Dendritic cell treated with granulocyte-macrophage colony-stimulating factor and Interleukin-4, amounts not matched to agents 40 ng/mL and 50 ng/mL, for 4 days (primary cell): Measurements from ENCODE around the gene IDS.
"Not testable (repeated sequence)": the region's sequence is repeated elsewhere in the genome, so short reads cannot be mapped to it uniquely, and the experiment has no call there.

Experiments used
- H3K27ac Mint-ChIP-seq: one replicate; pipeline ENCODE4 v1.8.0; 2022; ENCODE audit warnings: mild to moderate bottlenecking, mixed read lengths
- H3K27me3 Mint-ChIP-seq: one replicate; pipeline ENCODE4 v1.8.0; 2022; ENCODE audit warnings: mild to moderate bottlenecking, mixed read lengths
- H3K36me3 Mint-ChIP-seq: one replicate; pipeline ENCODE4 v1.8.0; 2022; ENCODE audit warnings: low read depth, mixed read lengths
- H3K4me1 Mint-ChIP-seq: one replicate; pipeline ENCODE4 v1.8.0; 2022; ENCODE audit warnings: low read depth, mixed read lengths
- H3K4me3 Mint-ChIP-seq: one replicate; pipeline ENCODE4 v1.8.0; 2022; ENCODE audit warnings: mild to moderate bottlenecking, moderate library complexity, mixed read lengths
- H3K9me3 Mint-ChIP-seq: one replicate; pipeline ENCODE4 v1.8.0; 2022; ENCODE audit warnings: mixed read lengths
- intact Hi-C: fragments of 100-400 bp; cut with micrococcal nuclease; formaldehyde crosslinking; loops from one replicate; pipeline ENCODE4 v1.15.0; 2022

The IDS gene

DNA sequence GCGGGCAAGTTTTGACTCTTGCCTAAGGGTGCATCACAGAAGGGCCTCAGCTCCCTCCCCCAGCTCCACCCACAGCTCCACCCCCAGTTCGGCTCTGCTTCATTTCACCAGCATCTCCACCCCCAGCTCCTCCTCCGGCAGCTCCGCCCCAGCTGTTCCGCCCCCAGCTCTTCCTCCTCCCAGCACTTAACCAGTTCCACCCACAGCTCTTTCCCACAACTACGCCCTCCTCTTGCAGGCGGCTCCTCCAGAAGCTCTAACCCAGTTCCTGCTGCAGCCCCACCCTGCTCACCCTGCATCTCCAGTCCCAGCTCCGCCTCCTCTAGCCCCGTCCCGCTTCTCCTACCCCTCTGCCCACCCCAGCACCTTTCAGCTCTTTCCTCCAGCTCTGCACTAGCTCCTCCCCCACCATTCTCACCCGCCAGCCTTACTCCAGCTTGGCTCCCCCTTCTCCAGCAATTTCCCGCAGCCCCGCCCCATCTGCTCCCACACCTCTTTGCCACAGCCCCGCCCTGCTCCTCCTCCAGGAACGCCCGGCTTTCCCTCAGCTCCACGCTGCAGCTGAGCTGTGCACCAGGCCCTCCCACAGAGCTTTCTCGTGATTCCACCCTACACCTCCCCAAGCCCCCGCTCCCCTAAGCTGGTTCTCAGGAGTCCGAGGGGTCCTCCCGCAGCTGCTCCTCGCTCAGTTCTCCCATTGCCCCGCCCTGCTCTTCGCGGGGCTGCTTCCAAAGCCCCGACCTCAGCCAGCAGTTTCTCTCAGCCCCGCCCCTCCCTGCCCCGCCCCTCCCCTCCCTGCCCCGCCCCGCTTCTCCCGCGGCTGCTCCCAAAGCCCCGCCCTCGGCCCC is 34.4 kb upstream of the IDS start:
- Mint-ChIP-seq H3K4me3 (peak overlapping the region; percentile 89), H3K36me3 (peaks cover 43% of the 10 kb centered on the region), H3K4me1 (peaks cover 38% of the 10 kb centered on the region), H3K27me3 (no peaks in the 10 kb centered on the region), H3K27ac (peak overlapping the region; percentile 100), H3K9me3 (no peaks in the 10 kb centered on the region)
- intact Hi-C loops: loop anchor here (2.0 kb wide), 1 partner anchor 35 kb away; the partner anchor contains the start of gene IDS

DNA sequence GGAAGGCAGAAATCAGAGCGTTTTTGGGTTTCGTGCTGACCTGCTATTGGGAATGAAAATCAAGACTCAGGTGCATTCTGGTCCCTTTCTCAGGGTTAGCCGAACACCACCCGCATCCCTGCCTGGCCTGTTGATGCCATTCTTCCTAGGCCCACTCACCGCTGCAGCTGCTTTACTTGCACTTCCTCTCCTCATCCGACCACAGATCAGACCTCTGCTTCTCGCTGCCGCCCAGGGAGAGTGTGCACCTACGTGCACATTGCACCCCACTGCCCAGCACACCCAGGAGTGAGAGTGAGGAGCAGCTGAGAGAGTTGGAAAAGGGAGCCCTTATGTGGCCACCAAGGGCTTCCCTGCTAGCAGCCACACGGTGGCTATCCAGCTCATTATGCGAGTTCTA is 32.4 kb upstream of the IDS start:
- peaks cover 41% of the 10 kb centered on the region for H3K4me1 Mint-ChIP-seq
- H3K27me3 Mint-ChIP-seq, H3K4me3 Mint-ChIP-seq, H3K9me3 Mint-ChIP-seq, intact Hi-C loops: not testable (repeated sequence)
- peaks cover 46% of the 10 kb centered on the region for H3K36me3 Mint-ChIP-seq
- H3K27ac Mint-ChIP-seq: peak overlapping the region; percentile 64

DNA sequence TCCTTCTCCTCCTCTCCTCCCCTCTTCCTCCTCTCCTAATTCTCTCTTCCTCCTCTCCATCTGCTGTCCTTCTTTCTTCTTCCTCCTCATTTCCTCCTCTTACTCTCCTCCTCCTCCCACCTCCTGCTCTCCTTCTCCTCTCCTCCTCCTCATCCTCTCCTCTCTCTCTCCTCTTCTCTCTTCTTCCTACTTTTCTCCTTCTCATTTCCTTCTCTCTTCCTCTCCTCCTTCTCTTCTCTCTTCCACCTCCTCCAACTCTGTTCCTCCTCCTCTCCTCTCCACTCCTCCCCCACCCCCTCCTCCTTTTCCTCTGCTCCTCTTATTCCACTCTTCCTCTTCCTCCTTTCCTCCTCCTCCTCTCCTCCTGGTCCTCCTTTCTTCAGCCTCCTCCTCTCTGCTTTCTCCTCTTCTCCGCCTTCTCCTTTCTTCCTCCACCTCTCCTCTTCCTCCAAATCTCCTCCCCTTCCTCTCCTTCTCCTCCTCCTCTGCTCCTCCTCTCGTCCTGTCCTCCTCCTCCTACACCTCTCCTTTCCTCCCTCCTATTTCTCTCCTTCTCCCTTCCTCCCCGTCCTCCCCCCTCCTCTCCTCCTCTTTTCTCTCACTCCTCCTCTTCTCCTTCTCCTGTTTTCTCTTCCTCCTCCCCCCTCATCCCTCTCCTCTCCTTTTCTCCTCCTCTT is 30.0 kb upstream of the IDS start:
- H3K9me3 Mint-ChIP-seq, intact Hi-C loops, H3K27me3 Mint-ChIP-seq: not testable (repeated sequence)
- Mint-ChIP-seq H3K36me3 (peaks cover 40% of the 10 kb centered on the region), H3K4me1 (peaks cover 60% of the 10 kb centered on the region), H3K4me3 (peak overlapping the region; percentile 53), H3K27ac (peak overlapping the region; percentile 82)

DNA sequence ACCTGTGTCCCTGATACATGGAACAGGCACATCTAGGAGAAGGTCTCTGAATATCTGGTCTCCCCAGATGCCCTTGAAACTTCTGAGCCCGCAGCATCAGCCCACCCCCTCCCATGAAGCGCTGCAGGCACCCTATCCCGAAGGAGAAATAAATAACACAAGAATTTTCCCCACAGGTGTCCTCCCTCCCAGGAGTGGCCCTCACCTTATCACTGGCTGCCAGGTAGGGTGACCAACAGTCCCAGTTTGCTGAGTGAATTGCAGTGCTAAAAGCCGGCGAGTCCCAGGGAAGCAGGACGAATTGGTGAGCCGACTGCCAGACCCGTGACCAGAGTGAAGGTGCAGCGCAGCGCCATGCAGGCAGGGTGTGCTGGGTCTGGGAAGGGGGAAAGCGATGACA is 28.9 kb upstream of the IDS start:
- H3K27me3 Mint-ChIP-seq, H3K27ac Mint-ChIP-seq, H3K9me3 Mint-ChIP-seq, intact Hi-C loops, H3K4me3 Mint-ChIP-seq: not testable (repeated sequence)
- Mint-ChIP-seq H3K4me1 (peaks cover 55% of the 10 kb centered on the region), H3K36me3 (peaks cover 41% of the 10 kb centered on the region)

DNA sequence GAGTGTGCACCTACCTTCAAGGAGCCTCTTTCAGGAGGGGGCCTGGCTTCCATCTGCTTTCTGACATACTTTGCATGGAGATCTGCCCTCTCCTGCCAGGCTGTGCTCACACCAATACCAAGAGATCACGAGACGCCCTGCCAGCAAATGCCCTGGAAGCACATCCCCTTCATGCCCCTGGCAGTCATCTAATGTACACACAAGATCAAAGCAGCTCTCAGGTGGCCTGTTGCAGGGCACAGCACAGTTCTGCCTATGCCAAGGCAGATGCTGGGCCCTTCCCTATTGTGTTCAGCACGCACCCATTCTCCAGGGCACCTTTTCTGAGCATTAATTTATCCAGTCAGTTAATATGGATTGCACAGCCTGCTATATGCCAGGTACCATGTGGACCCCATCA is 27.8 kb upstream of the IDS start:
- H3K27me3 Mint-ChIP-seq, H3K4me3 Mint-ChIP-seq, H3K9me3 Mint-ChIP-seq, intact Hi-C loops: not testable (repeated sequence)
- Mint-ChIP-seq H3K4me1 (peaks cover 56% of the 10 kb centered on the region), H3K27ac (peak overlapping the region; percentile 83), H3K36me3 (peaks cover 45% of the 10 kb centered on the region)

DNA sequence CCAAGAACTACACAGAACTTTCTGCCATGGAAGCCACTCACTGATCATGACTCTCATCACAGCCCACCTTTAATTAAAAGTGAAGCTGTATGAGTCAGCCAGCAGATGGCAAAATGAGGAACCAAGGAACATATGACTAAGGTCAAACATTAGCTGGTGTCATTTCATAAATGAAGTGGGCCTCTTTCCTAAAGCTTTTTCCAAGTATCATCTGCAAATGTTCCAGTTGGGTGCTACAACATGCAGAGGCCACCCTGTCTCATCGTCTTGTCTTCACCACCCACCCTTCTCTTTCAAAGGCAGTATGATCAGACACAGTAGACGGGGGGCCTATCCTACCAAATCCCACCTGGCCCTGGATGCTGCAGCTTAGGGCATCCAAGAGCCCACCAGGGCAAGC is 26.5 kb upstream of the IDS start:
- intact Hi-C loops: no loop called here
- peaks cover 52% of the 10 kb centered on the region for H3K4me1 Mint-ChIP-seq

DNA sequence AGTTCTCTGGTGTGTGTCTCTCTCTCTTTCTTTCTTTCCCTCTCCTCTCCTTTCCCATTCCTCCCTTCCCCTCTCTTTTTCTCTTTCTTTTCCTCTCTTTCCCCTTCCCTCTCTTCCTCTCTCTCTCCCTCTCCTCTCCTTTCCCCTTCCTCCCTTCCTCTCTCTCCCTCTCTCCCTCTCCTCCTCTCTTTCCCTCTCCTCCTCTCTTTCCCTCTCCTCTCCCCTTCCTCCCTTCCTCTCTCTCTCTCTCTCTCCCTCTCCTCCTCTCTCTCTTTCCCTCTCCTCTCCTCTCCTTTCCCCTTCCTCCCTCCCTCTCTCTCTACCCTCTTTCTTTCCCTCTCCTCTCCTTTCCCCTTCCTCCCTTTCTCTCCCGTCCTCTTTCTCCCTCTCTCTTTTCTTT is 23.3 kb upstream of the IDS start:
- Mint-ChIP-seq H3K9me3 (no peaks in the 10 kb centered on the region), H3K4me1 (peaks cover 35% of the 10 kb centered on the region), H3K27me3 (no peaks in the 10 kb centered on the region), H3K27ac (peak overlapping the region; percentile 78), H3K36me3 (peaks cover 26% of the 10 kb centered on the region), H3K4me3 (no peak overlapping the region)
- intact Hi-C loops: no loop called here

More for the DNA sequence above, 26.5 kb upstream of the IDS start:
- H3K27ac Mint-ChIP-seq: peak overlapping the region; percentile 83
- H3K27me3 Mint-ChIP-seq: no peaks in the 10 kb centered on the region
- H3K36me3 Mint-ChIP-seq: peaks cover 45% of the 10 kb centered on the region
- no peaks in the 10 kb centered on the region for H3K9me3 Mint-ChIP-seq
- H3K4me3 Mint-ChIP-seq: no peak overlapping the region

DNA sequence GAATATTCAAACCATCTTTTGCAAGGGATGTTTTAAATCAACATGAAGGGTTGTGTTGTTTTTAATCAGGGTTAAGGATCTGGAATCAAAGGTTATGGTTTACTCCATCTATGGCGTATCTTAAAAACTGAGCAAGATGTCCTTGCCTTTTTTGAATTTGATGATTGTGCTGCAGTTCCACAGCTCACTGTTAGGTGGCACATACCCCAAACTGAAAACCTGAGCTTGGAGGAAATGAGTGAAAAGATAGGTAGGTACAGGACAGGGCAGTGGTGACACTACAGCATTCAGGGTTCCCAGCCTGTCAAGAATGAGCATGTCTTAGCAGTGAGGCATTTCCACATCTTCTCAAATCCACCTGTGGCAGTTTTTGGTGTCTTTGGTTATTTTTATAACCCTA is 22.6 kb upstream of the IDS start:
- Mint-ChIP-seq H3K4me1 (peaks cover 35% of the 10 kb centered on the region), H3K36me3 (peaks cover 24% of the 10 kb centered on the region), H3K9me3 (no peaks in the 10 kb centered on the region), H3K27ac (no peak overlapping the region), H3K27me3 (no peaks in the 10 kb centered on the region), H3K4me3 (no peak overlapping the region)
- intact Hi-C loops: no loop called here

DNA sequence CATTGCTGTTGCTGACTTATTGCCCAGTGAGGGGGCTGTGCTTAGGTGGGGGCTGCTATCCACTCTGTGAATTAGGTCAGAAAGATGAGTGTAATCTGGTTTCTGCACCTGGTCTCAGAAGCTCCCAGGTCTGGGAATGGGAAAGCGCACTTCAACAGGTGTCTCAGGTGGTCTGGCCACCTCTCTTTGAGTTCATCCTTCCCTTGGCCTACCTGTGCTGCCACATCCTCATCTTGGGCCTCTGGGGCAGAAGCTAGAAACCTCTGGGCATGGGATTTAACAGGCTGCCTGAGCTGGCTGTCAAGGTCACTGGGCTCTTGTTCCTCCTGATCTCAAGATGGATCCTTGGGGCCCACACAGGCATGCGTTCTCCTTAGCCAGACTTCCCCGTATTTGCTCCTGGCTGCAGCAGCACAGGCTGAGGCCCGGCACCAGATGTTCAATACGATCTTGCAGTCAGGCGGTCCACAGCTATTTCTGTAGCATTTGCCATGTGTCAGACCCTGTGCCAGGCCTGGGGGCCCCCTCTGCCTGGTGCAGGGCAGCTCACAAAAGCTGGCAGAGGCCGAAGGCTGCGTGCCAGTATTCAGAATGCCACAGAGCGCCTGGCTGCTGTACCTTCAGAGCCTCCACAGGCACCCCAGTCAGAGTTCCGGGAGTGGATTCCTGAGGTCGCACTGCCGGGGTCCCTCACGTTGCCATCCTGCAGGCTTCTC is 21.4 kb upstream of the IDS start:
- H3K4me3 Mint-ChIP-seq, intact Hi-C loops, H3K27me3 Mint-ChIP-seq, H3K9me3 Mint-ChIP-seq: not testable (repeated sequence)
- H3K27ac Mint-ChIP-seq: peak overlapping the region; percentile 78
- H3K4me1 Mint-ChIP-seq: peaks cover 32% of the 10 kb centered on the region
- peaks cover 13% of the 10 kb centered on the region for H3K36me3 Mint-ChIP-seq

DNA sequence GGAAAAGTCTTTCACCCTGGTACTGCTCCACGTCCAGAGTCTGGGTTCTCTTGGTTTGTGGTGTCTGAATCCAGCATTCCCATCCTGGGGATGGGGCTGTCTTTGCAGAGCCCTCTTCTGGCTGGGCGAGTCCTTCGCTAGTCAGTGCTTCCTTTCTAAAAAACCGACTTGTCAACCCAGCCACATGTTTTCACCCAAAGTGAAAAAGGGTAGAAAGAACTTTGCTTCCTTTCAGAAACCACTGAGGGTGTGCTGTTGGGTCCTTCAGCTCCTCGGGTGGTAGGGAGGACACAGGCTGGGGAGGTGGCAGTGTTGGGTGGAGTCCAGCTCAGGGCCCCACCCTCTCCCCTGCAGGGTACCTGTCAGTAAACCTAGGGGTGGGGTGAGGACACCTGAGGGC is 20.8 kb upstream of the IDS start:
- Mint-ChIP-seq H3K4me1 (peaks cover 31% of the 10 kb centered on the region), H3K36me3 (peaks cover 13% of the 10 kb centered on the region), H3K27ac (peak overlapping the region; percentile 78)
- H3K9me3 Mint-ChIP-seq, intact Hi-C loops, H3K4me3 Mint-ChIP-seq, H3K27me3 Mint-ChIP-seq: not testable (repeated sequence)

DNA sequence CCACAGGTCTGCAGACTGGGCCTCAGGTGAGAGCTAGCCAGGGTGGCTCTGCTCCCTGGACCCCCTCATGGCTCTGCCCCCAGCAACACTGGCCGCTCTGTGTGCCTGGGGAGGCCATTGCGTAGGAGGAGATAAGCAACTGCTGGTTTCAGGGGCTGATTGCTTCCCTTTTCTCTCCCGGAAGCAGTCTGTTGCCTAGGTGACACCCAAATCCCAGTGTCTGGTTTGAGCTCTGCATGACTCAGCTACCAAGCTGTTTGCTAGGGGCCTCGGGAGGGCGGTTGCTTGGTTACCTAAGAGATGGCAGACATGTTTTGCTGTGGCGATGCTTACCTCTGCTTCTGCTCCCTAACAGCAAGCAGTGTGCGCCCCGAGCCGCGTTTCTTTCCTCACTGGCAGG is 20.3 kb upstream of the IDS start:
- H3K27me3 Mint-ChIP-seq, H3K9me3 Mint-ChIP-seq, intact Hi-C loops, H3K4me3 Mint-ChIP-seq: not testable (repeated sequence)
- peaks cover 32% of the 10 kb centered on the region for H3K4me1 Mint-ChIP-seq
- peak overlapping the region; percentile 78 for H3K27ac Mint-ChIP-seq
- H3K36me3 Mint-ChIP-seq: peaks cover 13% of the 10 kb centered on the region

DNA sequence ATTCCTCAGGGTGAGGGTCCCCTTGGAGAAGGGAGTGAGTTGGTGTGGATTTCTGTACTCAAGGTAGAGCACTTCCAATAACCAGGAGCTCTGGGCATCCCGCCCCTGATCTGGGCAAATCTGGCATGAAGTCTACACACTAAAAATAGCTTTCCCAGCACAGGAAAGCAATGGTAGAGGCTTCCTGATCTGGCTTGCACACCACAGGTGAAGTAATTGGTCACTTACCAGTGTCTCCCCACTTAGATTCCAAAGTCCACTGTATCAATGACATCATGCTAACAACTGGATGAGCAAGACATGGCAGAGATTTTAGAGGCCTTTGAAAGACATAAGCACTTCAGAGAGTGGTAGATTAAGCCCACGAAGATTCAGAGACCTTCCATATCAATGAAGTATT is 17.8 kb upstream of the IDS start:
- H3K27ac Mint-ChIP-seq: no peak overlapping the region
- H3K27me3 Mint-ChIP-seq: peaks cover 16% of the 10 kb centered on the region
- no peaks in the 10 kb centered on the region for H3K9me3 Mint-ChIP-seq
- H3K4me1 Mint-ChIP-seq: peaks cover 38% of the 10 kb centered on the region
- no peak overlapping the region for H3K4me3 Mint-ChIP-seq
- intact Hi-C loops: no loop called here
- no peaks in the 10 kb centered on the region for H3K36me3 Mint-ChIP-seq

DNA sequence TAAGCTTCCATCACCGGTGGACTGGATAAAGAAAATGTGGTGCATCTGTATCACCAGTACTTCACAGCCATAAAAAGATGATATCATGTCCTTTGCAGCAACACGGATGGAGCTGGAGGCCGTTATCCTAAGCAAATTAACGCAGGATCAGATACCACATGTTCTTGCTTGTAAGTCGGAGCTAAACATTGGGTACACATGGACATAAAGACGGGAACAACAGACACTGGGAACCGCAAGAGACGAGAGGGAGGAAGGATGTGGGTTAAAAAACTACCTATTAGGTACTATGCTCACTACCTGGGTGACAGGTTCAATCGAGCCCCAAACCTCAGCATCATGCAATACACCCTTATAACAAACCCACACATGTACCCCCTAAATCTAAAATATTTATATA is 16.3 kb upstream of the IDS start:
- no peaks in the 10 kb centered on the region for H3K36me3 Mint-ChIP-seq
- peaks cover 45% of the 10 kb centered on the region for H3K4me1 Mint-ChIP-seq
- no peaks in the 10 kb centered on the region for H3K9me3 Mint-ChIP-seq
- intact Hi-C loops: no loop called here
- H3K27ac Mint-ChIP-seq: no peak overlapping the region
- peaks cover 16% of the 10 kb centered on the region for H3K27me3 Mint-ChIP-seq
- no peak overlapping the region for H3K4me3 Mint-ChIP-seq

DNA sequence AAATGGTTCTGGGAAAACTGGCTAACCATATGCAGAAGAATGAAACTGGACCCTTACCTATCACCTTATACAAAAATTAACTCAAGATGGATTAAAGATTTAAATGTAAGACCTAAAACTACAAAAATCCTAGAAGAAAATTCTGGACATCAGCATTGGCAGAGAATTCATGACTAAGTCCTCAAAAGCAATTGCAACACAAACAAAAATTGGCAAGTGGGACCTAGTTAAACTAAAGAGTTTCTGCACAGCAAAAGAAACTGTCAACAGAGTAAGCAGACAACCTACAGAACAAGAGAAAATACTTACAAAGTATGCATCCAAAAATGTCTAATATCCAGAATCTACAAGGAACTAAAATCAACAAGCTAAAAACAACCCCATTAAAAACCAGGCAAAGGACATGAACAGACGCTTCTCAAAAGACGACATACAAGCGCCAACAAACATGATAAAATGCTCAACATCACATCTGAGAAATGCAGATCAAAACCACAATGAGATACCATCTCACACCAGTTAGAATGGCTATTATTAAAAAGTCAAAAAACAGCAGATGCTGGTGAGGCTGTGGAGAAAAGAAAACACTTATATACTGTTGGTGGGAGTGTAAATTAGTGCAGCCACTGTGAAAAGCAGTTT is 15.7 kb upstream of the IDS start:
- intact Hi-C loops, H3K27ac Mint-ChIP-seq, H3K9me3 Mint-ChIP-seq, H3K4me3 Mint-ChIP-seq, H3K36me3 Mint-ChIP-seq: not testable (repeated sequence)
- Mint-ChIP-seq H3K4me1 (peaks cover 51% of the 10 kb centered on the region), H3K27me3 (peaks cover 16% of the 10 kb centered on the region)
